Measurements from ENCODE around the gene FAM118A. TPM values are rescaled to one million over a fixed set of nuclear protein-coding genes. Genes with fewer than 3 reads are reported as not detected.

FAM118A gene
- total and polyA plus RNA-seq, 2 of the 8 experiments (the other 6 are each of a cell fraction or from before 2014, with no cell fraction given): 8.5 to 18.6 TPM

GRCh38 chr22:45310977-45311531 is 1.3 kb downstream of the FAM118A start (continued):
- TF ChIP-seq NRF1 (IDR thresholded peaks at IDR 0.05; ENCODE audit: low read depth, low read length): no peak
- TF ChIP-seq USF2 (IDR thresholded peaks at IDR 0.05; ENCODE audit: low read length): no peak
